Fibroblast of lung (primary cell): ENCODE measurements around the gene FARSA.

Experiments
- EZH2 ChIP-seq: IDR thresholded peaks from 2 replicates; pipeline ENCODE4 v1.5.1; 2012; ENCODE audit warnings: low read length, control low read depth, mild to moderate bottlenecking; ENCODE audit errors: missing control alignments
- TF ChIP-seq, protein P1 (sequence below), 2 donors: IDR thresholded peaks in 1 of 2; conservative IDR thresholded peaks in 1 of 2; 1 replicate in 1 of 2; 2 replicates in 1 of 2; pipeline ENCODE4 v1.5.1; 2011 to 2012; ENCODE audit warnings: low read length in 2 of 2, control low read depth in 1 of 2, inconsistent platforms in 1 of 2, low read depth in 1 of 2, mild to moderate bottlenecking in 1 of 2

DNA sequence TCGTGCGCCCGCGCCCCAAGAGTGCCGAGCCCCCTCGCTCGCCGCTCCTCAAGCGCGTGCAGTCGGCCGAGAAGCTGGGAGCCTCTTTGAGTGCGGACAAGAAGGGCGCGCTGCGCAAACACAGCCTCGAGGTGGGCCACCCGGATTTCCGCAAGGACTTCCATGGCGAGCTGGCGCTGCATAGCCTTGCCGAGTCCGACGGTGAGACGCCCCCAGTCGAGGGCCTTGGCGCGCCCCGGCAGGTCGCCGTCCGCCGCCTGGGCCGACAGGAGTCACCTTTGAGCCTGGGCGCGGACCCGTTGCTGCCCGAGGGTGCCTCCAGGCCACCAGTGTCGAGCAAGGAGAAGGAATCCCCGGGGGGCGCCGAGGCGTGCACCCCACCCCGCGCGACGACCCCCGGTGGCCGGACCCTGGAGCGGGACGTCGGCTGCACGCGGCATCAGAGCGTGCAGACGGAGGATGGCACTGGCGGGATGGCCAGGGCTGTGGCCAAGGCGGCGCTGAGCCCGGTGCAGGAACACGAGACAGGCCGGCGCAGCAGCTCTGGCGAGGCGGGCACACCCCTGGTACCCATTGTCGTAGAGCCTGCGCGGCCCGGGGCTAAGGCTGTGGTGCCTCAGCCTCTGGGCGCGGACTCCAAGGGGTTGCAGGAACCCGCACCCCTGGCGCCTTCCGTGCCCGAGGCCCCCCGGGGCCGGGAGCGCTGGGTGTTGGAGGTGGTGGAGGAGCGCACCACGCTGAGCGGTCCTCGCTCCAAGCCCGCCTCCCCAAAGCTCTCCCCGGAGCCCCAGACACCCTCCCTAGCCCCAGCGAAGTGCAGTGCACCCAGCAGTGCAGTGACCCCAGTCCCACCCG, 59.4 kb downstream of the FARSA start:
- TF ChIP-seq, protein P1, sequence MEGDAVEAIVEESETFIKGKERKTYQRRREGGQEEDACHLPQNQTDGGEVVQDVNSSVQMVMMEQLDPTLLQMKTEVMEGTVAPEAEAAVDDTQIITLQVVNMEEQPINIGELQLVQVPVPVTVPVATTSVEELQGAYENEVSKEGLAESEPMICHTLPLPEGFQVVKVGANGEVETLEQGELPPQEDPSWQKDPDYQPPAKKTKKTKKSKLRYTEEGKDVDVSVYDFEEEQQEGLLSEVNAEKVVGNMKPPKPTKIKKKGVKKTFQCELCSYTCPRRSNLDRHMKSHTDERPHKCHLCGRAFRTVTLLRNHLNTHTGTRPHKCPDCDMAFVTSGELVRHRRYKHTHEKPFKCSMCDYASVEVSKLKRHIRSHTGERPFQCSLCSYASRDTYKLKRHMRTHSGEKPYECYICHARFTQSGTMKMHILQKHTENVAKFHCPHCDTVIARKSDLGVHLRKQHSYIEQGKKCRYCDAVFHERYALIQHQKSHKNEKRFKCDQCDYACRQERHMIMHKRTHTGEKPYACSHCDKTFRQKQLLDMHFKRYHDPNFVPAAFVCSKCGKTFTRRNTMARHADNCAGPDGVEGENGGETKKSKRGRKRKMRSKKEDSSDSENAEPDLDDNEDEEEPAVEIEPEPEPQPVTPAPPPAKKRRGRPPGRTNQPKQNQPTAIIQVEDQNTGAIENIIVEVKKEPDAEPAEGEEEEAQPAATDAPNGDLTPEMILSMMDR (conservative IDR thresholded peaks at IDR 0.05 in 1 of 2, IDR thresholded peaks at IDR 0.05 in 1 of 2; ENCODE audit: low read depth in 1 of 2, low read length in 2 of 2): no peak
- no peak for TF ChIP-seq EZH2
